Breast epithelium (tissue), 3 donors: ENCODE data around the gene MEMO1.

Experiments used
- POLR2AphosphoS5 ChIP-seq, 3 donors: sonication (generic); formaldehyde crosslinking; IDR thresholded peaks; one replicate each; pipeline ENCODE4 v1.6.1; 2017; ENCODE audit warnings: antibody characterized with exemption in 3 of 3
- TF ChIP-seq, protein P1 (sequence below), 3 donors: fragments of 450-650 bp; IDR thresholded peaks; one replicate each; pipeline ENCODE4 v1.5.1; 2016 to 2017; ENCODE audit warnings: antibody characterized with exemption in 3 of 3, mild to moderate bottlenecking in 3 of 3, moderate library complexity in 3 of 3

DNA sequence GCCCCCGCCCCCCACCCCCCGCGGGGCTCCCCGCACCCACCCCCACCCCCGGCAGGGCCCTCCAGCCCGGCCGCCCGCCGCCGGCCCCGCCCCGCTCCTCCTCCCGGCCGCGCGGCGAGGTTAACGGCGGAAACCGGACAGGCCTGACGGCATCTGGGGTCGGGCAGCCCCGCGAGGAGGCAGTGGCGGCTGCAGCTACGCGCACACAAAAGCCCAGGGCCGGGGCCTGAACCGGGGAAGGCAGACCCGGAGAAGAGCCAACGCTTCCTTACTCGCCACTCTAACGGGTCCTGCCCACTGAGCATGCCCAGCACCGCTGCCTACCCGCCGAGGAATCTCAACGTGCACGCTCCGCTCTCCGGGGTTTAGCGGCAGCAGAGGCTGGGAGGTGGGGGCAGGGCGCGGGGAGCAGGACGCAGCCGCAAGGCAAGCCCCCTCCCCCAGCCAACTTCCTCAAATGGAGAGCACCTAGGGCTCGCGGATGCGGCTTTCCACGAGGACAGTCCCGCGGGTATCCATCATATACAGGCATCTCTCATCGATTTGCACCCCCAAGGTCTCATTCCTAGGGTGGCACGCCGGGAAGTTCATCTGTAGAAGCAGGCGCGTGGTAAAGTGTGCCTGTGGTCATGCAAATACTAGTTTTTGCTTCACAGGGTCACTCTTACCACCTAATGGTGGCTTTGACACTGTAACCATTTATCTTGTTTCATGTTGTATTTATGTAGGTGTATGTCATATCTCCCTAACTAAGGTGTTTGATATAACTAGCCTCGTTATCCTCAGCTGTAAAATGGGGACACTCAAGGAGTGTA is at the start of gene MEMO1:
- TF ChIP-seq, protein P1, sequence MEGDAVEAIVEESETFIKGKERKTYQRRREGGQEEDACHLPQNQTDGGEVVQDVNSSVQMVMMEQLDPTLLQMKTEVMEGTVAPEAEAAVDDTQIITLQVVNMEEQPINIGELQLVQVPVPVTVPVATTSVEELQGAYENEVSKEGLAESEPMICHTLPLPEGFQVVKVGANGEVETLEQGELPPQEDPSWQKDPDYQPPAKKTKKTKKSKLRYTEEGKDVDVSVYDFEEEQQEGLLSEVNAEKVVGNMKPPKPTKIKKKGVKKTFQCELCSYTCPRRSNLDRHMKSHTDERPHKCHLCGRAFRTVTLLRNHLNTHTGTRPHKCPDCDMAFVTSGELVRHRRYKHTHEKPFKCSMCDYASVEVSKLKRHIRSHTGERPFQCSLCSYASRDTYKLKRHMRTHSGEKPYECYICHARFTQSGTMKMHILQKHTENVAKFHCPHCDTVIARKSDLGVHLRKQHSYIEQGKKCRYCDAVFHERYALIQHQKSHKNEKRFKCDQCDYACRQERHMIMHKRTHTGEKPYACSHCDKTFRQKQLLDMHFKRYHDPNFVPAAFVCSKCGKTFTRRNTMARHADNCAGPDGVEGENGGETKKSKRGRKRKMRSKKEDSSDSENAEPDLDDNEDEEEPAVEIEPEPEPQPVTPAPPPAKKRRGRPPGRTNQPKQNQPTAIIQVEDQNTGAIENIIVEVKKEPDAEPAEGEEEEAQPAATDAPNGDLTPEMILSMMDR (IDR thresholded peaks at IDR 0.05), result no peak
- peak; percentile 54 to 81 (median 66) for TF ChIP-seq POLR2AphosphoS5 (IDR thresholded peaks at IDR 0.05)
